ENCODE data around the gene NAA25. TPM values are rescaled to one million over a fixed set of nuclear protein-coding genes. Genes with fewer than 3 reads are reported as not detected.
"Not testable (repeated sequence)": the region's sequence is repeated elsewhere in the genome, so short reads cannot be mapped to it uniquely, and the experiment has no call there.

The NAA25 gene
- total RNA-seq, 1 donor from 2014 or later: 35.9 TPM

GRCh38 chr12:112105891-112106290 lies 2.7 kb downstream of the NAA25 start:
- Mint-ChIP-seq H3K4me1 (peaks cover 52% of the 10 kb centered on the region), H3K36me3 (ENCODE audit: low read depth) (peaks cover 3% of the 10 kb centered on the region), H3K27me3 (ENCODE audit: low read depth) (no peaks in the 10 kb centered on the region), H3K27ac (ENCODE audit: unreplicated experiment) (no peak overlapping the region), H3K4me3 (peak overlapping the region; percentile 56), H3K9me3 (no peaks in the 10 kb centered on the region)
- no peak for DNase-seq (ENCODE audit: low read depth, low spot score)
- no peak for TF ChIP-seq CTCF (conservative IDR thresholded peaks at IDR 0.05)

DNA sequence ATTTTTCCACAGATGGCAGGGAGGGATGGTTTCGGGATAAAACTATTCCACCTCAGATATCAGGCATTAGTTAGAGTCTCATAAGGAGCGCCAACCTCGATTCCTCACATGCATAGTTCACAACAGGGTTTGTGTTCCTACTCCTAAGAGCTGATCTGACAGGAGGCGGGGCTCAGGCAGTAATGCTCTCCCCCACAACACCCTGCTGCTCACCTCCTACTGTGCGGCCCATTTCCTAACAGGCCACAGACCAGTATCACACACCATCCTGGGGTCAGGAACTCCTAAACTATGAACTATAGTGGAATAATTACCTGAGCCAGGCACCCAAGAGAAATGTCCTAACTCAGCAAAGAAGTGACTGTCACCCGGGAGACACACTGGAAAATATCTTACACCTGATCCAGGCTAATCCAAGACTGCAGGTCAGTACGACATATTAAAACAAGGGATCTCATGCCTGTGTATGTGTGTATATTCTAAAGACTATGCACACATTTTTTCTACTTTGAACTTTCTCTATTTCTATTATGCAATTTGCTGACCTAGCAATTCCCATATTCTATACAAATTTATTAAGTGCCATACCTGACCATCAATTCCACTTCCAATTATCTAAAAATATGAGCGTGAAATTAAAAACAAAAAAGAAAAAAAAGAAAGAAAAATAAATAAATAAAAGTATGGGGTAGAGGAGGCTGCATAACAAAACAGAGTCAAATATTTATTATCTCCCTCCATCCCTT lies 4.7 kb downstream of the NAA25 start:
- peak overlapping the region; percentile 35 for H3K4me3 Mint-ChIP-seq
- no peak overlapping the region for H3K27ac Mint-ChIP-seq (ENCODE audit: unreplicated experiment)
- H3K36me3 Mint-ChIP-seq (ENCODE audit: low read depth): peaks cover 4% of the 10 kb centered on the region
- no peak for DNase-seq (ENCODE audit: low read depth, low spot score)
- no peak for TF ChIP-seq CTCF (conservative IDR thresholded peaks at IDR 0.05)
- H3K4me1 Mint-ChIP-seq: peaks cover 38% of the 10 kb centered on the region
- no peaks in the 10 kb centered on the region for H3K27me3 Mint-ChIP-seq (ENCODE audit: low read depth)
- no peaks in the 10 kb centered on the region for H3K9me3 Mint-ChIP-seq

GRCh38 chr12:112102746-112103145 lies 5.8 kb downstream of the NAA25 start:
- not testable (repeated sequence) for DNase-seq (ENCODE audit: low read depth, low spot score); H3K27ac Mint-ChIP-seq (ENCODE audit: unreplicated experiment); H3K4me3 Mint-ChIP-seq; H3K9me3 Mint-ChIP-seq; H3K36me3 Mint-ChIP-seq (ENCODE audit: low read depth); H3K27me3 Mint-ChIP-seq (ENCODE audit: low read depth)
- peaks cover 36% of the 10 kb centered on the region for H3K4me1 Mint-ChIP-seq

GRCh38 chr12:112102127-112102526 lies 6.5 kb downstream of the NAA25 start:
- Mint-ChIP-seq H3K27me3 (ENCODE audit: low read depth) (no peaks in the 10 kb centered on the region), H3K36me3 (ENCODE audit: low read depth) (peaks cover 8% of the 10 kb centered on the region), H3K4me3 (no peak overlapping the region), H3K9me3 (no peaks in the 10 kb centered on the region), H3K27ac (ENCODE audit: unreplicated experiment) (no peak overlapping the region), H3K4me1 (peaks cover 29% of the 10 kb centered on the region)
- TF ChIP-seq CTCF (conservative IDR thresholded peaks at IDR 0.05): no peak
- DNase-seq (ENCODE audit: low read depth, low spot score): no peak

- H3K4me3 Mint-ChIP-seq; H3K27ac Mint-ChIP-seq (ENCODE audit: unreplicated experiment); DNase-seq (ENCODE audit: low read depth, low spot score); H3K9me3 Mint-ChIP-seq; H3K27me3 Mint-ChIP-seq (ENCODE audit: low read depth); H3K36me3 Mint-ChIP-seq (ENCODE audit: low read depth): not testable (repeated sequence)
- peaks cover 16% of the 10 kb centered on the region for H3K4me1 Mint-ChIP-seq
Observed at GRCh38 chr12:112100500-112100899, 8.1 kb downstream of the NAA25 start.

- Mint-ChIP-seq H3K4me1 (peaks cover 3% of the 10 kb centered on the region), H3K36me3 (ENCODE audit: low read depth) (peaks cover 8% of the 10 kb centered on the region), H3K27me3 (ENCODE audit: low read depth) (no peaks in the 10 kb centered on the region), H3K4me3 (no peak overlapping the region), H3K27ac (ENCODE audit: unreplicated experiment) (no peak overlapping the region), H3K9me3 (no peaks in the 10 kb centered on the region)
- no peak for TF ChIP-seq CTCF (conservative IDR thresholded peaks at IDR 0.05)
- no peak for DNase-seq (ENCODE audit: low read depth, low spot score)
Observed at GRCh38 chr12:112097641-112098040, 10.9 kb downstream of the NAA25 start.

All from neural crest cell (in vitro differentiated cells).